OCI-LY1 (cell line): ENCODE results near the gene VEZF1.

Source experiments
- H2AFZ ChIP-seq: fragments of 200-600 bp; sonication (generic), shearing (Covaris generic); 2 replicates; pipeline ENCODE4 v1.6.0; 2014; ENCODE audit warnings: antibody characterized with exemption, mild to moderate bottlenecking, low read length
- H3F3A ChIP-seq: fragments of 200-600 bp; sonication (generic), shearing (Covaris generic); 2 replicates; pipeline ENCODE4 v1.6.0; 2014; ENCODE audit warnings: mild to moderate bottlenecking, antibody characterized with exemption, low read length, moderate library complexity; ENCODE audit not compliant: insufficient read depth
- H3K27ac ChIP-seq: fragments of 200-600 bp; sonication (generic); 2 replicates; pipeline ENCODE4 v1.5.1; 2014; ENCODE audit warnings: low read length, mixed run types, mild to moderate bottlenecking, low read depth; ENCODE audit not compliant: poor library complexity, severe bottlenecking
- H3K27me3 ChIP-seq: fragments of 200-600 bp; sonication (generic); 2 replicates; pipeline ENCODE4 v1.6.0; 2014; ENCODE audit warnings: antibody characterized with exemption, mild to moderate bottlenecking, low read length, moderate library complexity; ENCODE audit not compliant: insufficient read depth
- H3K36me3 ChIP-seq: fragments of 200-600 bp; sonication (generic); 2 replicates; pipeline ENCODE4 v1.6.1; 2014; ENCODE audit warnings: mild to moderate bottlenecking, antibody characterized with exemption, low read length, moderate library complexity, mixed read lengths; ENCODE audit not compliant: insufficient read depth
- H3K4me1 ChIP-seq: fragments of 200-600 bp; sonication (generic); 2 replicates; pipeline ENCODE4 v1.5.1; 2014; ENCODE audit warnings: mild to moderate bottlenecking, low read length, moderate library complexity; ENCODE audit not compliant: insufficient read depth, severe bottlenecking
- H3K4me2 ChIP-seq: fragments of 200-600 bp; sonication (generic), shearing (Covaris generic); 2 replicates; pipeline ENCODE4 v1.6.1; 2014; ENCODE audit warnings: low read length
- H3K4me3 ChIP-seq: fragments of 200-600 bp; sonication (generic); 2 replicates; pipeline ENCODE4 v1.5.1; 2014; ENCODE audit warnings: low read length, low read depth, mild to moderate bottlenecking, mixed read lengths; ENCODE audit not compliant: poor library complexity, severe bottlenecking
- H3K79me2 ChIP-seq: fragments of 200-600 bp; shearing (Covaris generic); 2 replicates; pipeline ENCODE4 v1.6.1; 2016; ENCODE audit warnings: mixed run types, low read length, mixed read lengths; ENCODE audit not compliant: insufficient read depth
- H3K9ac ChIP-seq: fragments of 200-600 bp; sonication (generic), shearing (Covaris generic); 2 replicates; pipeline ENCODE4 v1.6.1; 2014; ENCODE audit warnings: mild to moderate bottlenecking, low read length, mixed read lengths
- H3K9me2 ChIP-seq: fragments of 200-600 bp; sonication (generic), shearing (Covaris generic); 2 replicates; pipeline ENCODE4 v1.6.1; 2014; ENCODE audit warnings: low read depth, mild to moderate bottlenecking, low read length, mixed read lengths
- H3K9me3 ChIP-seq: fragments of 200-600 bp; shearing (Covaris generic); 2 replicates; pipeline ENCODE4 v1.6.1; 2014; ENCODE audit warnings: low read length, mixed read lengths
- H4K20me1 ChIP-seq: fragments of 200-600 bp; sonication (generic), shearing (Covaris generic); 2 replicates; pipeline ENCODE4 v1.6.0; 2016; ENCODE audit warnings: mild to moderate bottlenecking, low read length; ENCODE audit not compliant: insufficient read depth
- EZH2 ChIP-seq: fragments of 200-600 bp; sonication (generic), shearing (Covaris generic); IDR thresholded peaks from 2 replicates; pipeline ENCODE4 v1.8.0; 2017; ENCODE audit warnings: borderline replicate concordance, mixed run types, mild to moderate bottlenecking, antibody characterized with exemption, low read length, moderate library complexity, mixed read lengths
- TF ChIP-seq, protein P1 (sequence below): fragments of 200-600 bp; sonication (generic), shearing (Covaris generic); IDR thresholded peaks from 2 replicates; pipeline ENCODE4 v1.5.1; 2017; ENCODE audit warnings: mild to moderate bottlenecking, antibody characterized with exemption, low read length, moderate library complexity, mixed read lengths

The VEZF1 gene

DNA sequence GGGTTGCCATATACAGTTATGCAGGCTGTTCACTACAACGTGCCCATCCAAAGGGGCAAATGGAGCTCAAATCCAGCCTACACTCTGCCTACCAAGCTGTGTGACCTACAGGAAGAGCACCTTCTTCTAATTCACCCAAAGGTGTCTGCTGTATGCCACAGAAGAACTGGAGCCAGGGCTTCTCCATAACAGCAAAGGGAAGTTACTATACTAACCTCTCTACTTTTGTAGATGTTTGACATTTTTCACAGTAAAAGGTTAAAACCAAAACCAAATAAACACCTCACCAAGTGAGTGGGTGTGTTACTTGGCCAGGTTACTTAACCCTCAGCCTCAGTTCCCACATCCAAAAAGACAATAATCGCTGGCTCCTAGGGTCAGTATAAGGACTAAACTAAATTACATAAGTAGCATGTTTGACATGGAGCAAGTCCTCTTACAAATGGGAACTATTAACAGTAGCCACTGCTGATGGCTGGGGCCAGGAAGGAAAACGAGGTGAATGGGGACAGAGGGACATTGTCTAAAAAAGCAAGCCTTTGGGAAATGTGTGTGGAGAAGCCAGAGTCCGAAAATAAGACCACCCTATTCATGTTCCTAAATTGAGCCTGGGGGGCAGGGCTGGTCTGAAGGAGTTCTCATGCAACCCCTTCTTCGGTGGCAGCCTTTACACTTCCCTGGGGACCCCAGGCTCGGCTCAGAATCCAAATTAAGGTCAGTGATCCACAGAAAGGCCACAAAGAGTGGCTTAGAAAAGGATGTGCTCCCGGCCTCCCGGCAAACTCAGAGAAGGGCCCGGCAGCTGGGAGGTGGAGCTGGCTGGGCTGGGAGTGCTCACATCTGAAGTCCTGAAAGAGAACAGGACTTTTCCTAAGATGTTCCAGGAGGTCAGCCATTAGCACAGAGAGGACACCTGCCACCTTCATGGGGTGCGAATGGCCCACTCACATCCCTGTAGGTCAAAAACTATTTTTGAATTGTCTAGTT is 46.4 kb downstream of the VEZF1 start:
- no peaks in the 10 kb centered on the region for H3K36me3 ChIP-seq
- no peak overlapping the region for H3K9ac ChIP-seq
- peak overlapping the region; percentile 35 for H3K27ac ChIP-seq
- no peaks in the 10 kb centered on the region for H3K79me2 ChIP-seq
- no peaks in the 10 kb centered on the region for H3K9me2 ChIP-seq
- no peaks in the 10 kb centered on the region for H4K20me1 ChIP-seq
- H3K4me2 ChIP-seq, result no peak overlapping the region
- H3K27me3 ChIP-seq, result no peaks in the 10 kb centered on the region
- H3K4me3 ChIP-seq, result no peak overlapping the region
- H2AFZ ChIP-seq, result no peak overlapping the region
- TF ChIP-seq EZH2, result no peak
- TF ChIP-seq, protein P1, sequence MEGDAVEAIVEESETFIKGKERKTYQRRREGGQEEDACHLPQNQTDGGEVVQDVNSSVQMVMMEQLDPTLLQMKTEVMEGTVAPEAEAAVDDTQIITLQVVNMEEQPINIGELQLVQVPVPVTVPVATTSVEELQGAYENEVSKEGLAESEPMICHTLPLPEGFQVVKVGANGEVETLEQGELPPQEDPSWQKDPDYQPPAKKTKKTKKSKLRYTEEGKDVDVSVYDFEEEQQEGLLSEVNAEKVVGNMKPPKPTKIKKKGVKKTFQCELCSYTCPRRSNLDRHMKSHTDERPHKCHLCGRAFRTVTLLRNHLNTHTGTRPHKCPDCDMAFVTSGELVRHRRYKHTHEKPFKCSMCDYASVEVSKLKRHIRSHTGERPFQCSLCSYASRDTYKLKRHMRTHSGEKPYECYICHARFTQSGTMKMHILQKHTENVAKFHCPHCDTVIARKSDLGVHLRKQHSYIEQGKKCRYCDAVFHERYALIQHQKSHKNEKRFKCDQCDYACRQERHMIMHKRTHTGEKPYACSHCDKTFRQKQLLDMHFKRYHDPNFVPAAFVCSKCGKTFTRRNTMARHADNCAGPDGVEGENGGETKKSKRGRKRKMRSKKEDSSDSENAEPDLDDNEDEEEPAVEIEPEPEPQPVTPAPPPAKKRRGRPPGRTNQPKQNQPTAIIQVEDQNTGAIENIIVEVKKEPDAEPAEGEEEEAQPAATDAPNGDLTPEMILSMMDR, result no peak
- no peaks in the 10 kb centered on the region for H3K9me3 ChIP-seq
- H3F3A ChIP-seq, result no peaks in the 10 kb centered on the region
- H3K4me1 ChIP-seq, result peaks cover 37% of the 10 kb centered on the region

DNA sequence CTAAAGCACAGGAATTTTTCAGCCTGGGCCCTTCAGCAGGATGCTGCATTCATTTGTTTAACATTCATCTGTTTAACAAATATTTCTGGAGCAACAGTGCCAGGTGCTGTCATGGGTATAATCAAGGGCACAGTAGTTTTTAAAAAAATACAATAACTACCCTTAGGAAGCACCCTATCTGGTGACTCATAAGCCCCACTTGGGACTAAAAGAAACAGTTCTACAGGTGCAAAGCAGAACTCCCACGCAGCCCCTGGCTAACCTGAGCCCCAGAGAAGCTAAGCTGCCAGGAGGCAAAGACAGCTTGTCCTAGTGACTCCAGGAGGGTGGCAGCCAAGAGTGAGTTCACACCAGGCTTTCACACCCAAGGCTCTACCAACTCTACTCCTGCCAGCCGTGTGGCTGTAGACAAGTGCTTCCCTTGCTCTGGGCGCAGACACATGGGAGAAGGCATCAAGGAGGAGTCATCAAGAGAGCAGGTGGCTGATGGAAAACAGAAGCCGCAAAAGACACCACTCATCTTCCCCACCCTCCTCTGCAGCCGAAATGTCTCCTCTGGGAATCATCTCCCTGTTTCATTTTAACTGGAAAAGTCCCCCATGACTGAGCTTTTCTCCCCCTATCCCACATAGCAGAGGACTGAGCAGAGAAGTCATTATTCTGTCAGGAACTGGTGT is 47.3 kb downstream of the VEZF1 start:
- peak overlapping the region; percentile 35 for H3K27ac ChIP-seq
- H3K4me3 ChIP-seq, result no peak overlapping the region

DNA sequence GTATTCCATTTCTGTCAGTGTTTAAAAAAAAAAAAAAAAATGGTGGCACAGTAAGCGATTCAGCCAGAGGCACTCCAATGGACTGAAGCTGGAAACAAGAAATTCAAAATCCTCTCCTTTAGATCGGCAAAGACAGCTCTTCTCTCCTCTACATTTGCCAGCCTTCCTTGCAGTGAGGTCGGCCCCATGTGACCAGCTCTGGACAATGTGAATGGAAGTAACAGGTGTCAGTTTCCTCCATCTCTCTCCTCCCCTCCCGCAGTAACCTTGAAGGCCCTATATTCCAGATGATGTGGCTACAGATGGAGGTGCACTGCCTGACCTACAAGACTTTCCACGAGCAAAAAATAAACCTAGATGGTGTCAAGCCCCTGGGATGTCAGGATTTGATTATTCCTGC is 47.8 kb downstream of the VEZF1 start:
- no peak overlapping the region for H3K4me3 ChIP-seq
- H3K4me2 ChIP-seq, result no peak overlapping the region; the same call in 1 of the 2 replicates

More for the DNA sequence above, 47.3 kb downstream of the VEZF1 start:
- H3K9ac ChIP-seq, result no peak overlapping the region
- H3K9me3 ChIP-seq, result no peaks in the 10 kb centered on the region
- no peak for TF ChIP-seq EZH2
- TF ChIP-seq, protein P1, result no peak
- peaks cover 30% of the 10 kb centered on the region for H3K4me1 ChIP-seq
- H3K27me3 ChIP-seq, result no peaks in the 10 kb centered on the region
- H3K9me2 ChIP-seq, result no peaks in the 10 kb centered on the region
- H3K79me2 ChIP-seq, result no peaks in the 10 kb centered on the region
- H3K36me3 ChIP-seq, result no peaks in the 10 kb centered on the region
- no peak overlapping the region for H2AFZ ChIP-seq
- no peaks in the 10 kb centered on the region for H4K20me1 ChIP-seq
- H3F3A ChIP-seq, result no peaks in the 10 kb centered on the region
- H3K4me2 ChIP-seq, result no peak overlapping the region; the same call in 1 of the 2 replicates

More for the DNA sequence above, 47.8 kb downstream of the VEZF1 start:
- peaks cover 30% of the 10 kb centered on the region for H3K4me1 ChIP-seq
- no peaks in the 10 kb centered on the region for H3F3A ChIP-seq
- peak overlapping the region; percentile 35 for H3K27ac ChIP-seq
- no peak overlapping the region for H3K9ac ChIP-seq
- no peaks in the 10 kb centered on the region for H3K27me3 ChIP-seq
- no peaks in the 10 kb centered on the region for H4K20me1 ChIP-seq
- no peak for TF ChIP-seq EZH2
- TF ChIP-seq, protein P1, result no peak
- no peaks in the 10 kb centered on the region for H3K36me3 ChIP-seq
- H2AFZ ChIP-seq, result no peak overlapping the region
- no peaks in the 10 kb centered on the region for H3K9me2 ChIP-seq
- no peaks in the 10 kb centered on the region for H3K9me3 ChIP-seq
- no peaks in the 10 kb centered on the region for H3K79me2 ChIP-seq
